ENCODE results near the gene ODAM. TPM values are rescaled to one million over a fixed set of nuclear protein-coding genes. Genes with fewer than 3 reads are reported as not detected.
"Not testable (repeated sequence)": the region's sequence is repeated elsewhere in the genome, so short reads cannot be mapped to it uniquely, and the experiment has no call there.

The ODAM gene
- polyA plus RNA-seq, 1 donor, result not detected

DNA sequence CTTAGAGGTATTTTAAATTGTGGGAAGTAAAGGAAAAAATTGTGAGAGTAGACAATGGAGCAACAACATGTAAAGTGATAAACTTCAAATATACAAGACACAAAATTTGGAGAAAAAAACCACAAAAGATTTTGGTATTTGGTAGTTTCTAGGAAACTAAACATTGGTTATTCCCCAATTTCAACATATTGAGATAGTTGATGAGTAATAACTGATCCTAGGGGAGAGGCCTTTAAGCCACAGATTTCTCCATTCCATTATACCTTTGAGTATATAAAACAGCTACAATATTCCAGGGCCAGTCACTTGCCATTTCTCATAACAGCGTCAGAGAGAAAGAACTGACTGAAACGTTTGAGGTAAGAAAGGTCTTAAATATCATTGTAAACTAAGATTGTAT lies 30.3 kb downstream of the ODAM start, which contains the start of gene FDCSP:
Gene FDCSP, plus strand, starts transcription at position 301 of the 400 bp plus-strand sequence. CDS start 5,071 bp downstream, outside the sequence.
- no peak for DNase-seq

DNA sequence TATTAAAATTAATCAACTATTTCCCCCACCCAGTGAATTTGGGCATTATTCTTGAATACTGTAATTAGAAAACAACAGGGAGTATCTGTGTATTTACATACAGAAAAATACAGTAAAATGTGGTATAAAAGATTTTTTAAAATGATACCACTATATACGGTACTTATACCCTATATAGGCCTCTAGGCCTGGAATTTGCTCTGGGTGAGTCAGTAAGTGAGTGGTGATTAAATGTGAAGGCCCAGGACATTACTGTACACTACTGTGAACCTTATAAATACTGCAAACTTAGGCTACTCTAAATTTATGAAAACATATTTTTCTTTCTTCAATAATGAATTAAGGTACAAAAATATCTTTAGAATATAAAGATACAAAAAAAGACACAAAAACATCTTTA lies 40.6 kb downstream of the ODAM start:
- DNase-seq, result no peak

DNA sequence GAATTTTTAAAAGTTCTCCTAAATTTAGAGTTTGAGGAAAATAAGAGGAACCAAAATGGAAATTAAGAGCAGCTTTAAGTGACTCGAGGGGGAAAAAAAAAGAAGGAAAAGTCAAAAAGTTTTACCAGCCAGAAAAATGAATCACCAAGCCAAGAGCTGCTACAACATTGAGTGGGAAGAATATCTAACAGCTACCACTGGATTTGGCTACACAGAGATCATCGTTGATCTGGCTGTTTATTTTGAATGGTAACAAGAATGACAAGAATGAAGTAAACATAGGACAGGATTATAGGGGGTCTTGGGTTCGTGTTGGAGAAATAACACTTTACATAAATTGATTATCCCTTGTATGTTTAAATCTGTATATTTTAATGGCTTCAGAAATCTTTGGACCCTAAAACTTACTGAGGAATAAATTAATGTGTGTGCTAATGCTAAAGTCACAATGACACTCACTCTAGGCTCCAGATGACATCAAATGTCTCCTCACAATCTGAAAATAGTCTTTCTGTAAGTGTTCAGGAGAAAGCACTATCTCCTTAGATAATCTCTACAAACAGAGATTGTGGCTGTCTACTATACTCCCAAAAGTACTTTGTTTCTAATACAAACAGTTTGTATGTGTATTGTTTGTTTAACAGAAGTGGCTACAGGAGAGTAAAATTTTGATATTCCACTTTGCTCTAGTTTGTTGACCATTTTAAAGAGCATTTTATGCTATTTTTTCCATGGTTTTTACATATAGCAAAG lies 43.8 kb downstream of the ODAM start:
- DNase-seq, result no peak

DNA sequence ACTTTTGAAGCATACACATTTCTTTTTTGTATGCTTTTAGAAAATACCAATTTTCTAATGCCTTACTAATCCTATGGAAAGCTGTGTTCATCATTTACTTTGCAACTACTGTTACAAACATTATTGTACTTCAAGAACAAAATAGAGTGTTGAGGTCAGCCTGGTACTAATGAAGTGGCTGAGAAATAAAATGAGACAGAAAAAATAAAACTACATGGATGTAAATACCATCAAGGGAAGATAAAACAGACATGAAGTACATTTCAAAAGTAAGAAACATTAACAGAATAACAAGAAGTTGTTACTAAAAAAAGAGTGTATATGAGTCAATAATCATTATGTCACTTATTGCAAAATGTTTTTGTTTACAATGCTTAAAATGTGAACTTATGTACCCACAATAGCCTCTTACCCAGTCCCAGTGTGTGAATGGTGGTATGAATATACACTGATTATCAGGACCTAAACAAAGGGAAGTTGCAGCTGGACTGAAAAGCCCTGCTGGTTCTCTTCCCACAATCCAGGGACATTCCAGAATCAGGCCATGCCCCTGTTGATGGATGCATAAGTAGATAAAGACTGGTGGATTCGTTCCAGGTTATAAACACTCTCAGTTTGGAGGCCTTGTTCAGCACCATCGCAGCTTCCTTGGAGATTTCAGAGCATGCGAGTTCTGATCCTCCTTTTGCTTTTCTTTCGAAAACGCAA lies 44.5 kb downstream of the ODAM start:
- no peak for DNase-seq

DNA sequence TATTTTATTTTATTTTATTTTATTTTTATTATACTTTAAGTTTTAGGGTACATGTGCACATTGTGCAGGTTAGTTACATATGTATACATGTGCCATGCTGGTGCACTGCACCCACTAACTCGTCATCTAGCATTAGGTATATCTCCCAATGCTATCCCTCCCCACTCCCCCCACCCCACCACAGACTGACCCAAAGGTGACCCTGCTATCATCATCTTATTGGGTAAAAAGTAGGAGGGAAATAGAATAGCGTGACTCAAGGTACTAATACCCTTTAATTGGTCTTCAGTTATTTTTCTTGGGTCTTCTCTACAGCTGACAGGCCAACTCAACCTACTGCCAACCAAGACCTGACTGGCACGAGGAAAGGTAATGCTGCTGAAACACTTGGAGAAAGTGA lies 46.8 kb downstream of the ODAM start, which contains the start of gene CSN3:
Gene CSN3, plus strand, starts transcription at position 301 of the 400 bp plus-strand sequence. CDS start 2,223 bp downstream, outside the sequence.
- not testable (repeated sequence) for DNase-seq

DNA sequence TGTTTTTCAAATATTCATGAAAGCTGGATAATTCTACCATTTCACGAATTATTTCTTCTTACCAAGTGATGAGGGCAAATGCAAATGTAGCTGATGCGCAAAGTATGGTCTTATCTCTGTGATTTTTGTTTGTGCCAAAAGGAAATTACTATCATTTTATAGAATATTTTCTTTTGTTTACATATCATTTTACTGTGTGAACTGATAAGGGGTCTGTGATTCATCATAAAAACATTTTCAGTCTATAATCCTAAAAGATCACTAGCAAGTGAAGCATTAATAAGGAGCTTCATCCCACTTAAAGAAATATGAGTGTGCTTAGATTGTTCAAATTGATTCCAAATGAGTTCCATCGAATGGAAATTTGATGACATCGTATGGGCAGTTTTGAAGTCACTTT lies 47.6 kb downstream of the ODAM start:
- no peak for DNase-seq

DNA sequence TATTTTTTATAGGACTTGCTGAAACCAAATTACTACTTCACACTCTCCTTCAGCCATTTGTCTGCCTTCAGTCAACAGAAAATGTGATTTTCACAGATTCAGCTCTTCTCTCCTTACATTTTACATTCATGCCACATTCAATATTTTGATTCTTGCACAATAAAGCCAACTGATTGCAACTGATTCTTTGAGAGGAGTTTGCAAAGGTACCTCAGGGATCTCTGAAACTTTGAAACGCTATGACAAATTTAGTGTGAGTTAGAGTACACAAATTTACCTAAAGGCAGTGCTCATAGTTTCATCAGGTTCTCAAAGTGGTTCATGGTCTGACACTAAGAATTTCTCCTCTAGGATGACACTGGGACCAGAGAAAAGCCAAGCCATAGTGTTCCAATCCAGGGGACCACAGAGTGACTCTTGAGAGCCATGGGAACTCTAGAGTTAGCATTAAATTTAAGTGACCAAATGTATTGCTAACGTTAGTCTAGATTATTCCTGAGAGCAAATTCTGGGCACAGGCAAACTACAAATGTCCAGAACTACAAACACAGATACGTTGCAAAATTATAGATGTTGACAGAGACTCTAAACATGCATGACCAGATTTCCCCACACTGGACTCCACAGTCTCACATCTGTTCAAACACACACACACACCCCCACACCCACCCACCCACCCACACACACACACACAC lies 55.9 kb downstream of the ODAM start:
- no peak for DNase-seq

DNA sequence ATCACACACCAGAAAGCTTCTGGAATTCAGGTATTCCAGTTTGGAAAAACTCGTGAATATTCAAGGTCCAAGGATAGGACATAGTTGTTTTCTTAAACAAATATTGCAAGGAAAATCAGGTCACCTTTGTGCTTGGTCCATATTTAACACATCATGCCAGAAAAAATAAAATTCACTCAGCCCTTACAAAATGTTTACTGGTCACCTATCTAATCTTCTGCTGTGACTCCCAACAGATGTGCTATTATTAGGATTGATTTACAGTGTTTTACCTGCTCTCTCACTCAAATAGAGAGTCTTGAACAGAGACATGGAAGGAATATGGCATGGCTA lies 56.4 kb downstream of the ODAM start:
- DNase-seq, result no peak

Other genes starting within 250 kb of the ODAM start
- gene CSN2, start 230.0 kb upstream of the ODAM start, polyA plus RNA-seq (ENCODE audit: insufficient read length), result not detected
- gene STATH, start 199.8 kb upstream of the ODAM start, polyA plus RNA-seq (ENCODE audit: insufficient read length), result not detected
- gene HTN3, start 167.3 kb upstream of the ODAM start, polyA plus RNA-seq (ENCODE audit: insufficient read length), result not detected
- 0.05 TPM for gene HTN1, start 145.3 kb upstream of the ODAM start, polyA plus RNA-seq (ENCODE audit: insufficient read length)
- gene PRR27, start 41.5 kb upstream of the ODAM start, polyA plus RNA-seq (ENCODE audit: insufficient read length), result not detected
- not detected for gene FDCSP, start 30.4 kb downstream of the ODAM start, polyA plus RNA-seq (ENCODE audit: insufficient read length)
- gene CSN3, start 46.9 kb downstream of the ODAM start, polyA plus RNA-seq (ENCODE audit: insufficient read length), result not detected
- gene CABS1, start 139.3 kb downstream of the ODAM start, polyA plus RNA-seq (ENCODE audit: insufficient read length), result not detected
- gene SMR3A, start 165.0 kb downstream of the ODAM start, polyA plus RNA-seq (ENCODE audit: insufficient read length), result not detected
- gene SMR3B, start 187.4 kb downstream of the ODAM start, polyA plus RNA-seq (ENCODE audit: insufficient read length), result not detected
- gene OPRPN, start 202.2 kb downstream of the ODAM start, polyA plus RNA-seq (ENCODE audit: insufficient read length), result not detected

Measured in hindlimb muscle (tissue), 1 donor.